GM12878 (cell line): ENCODE data around the gene TNRC18. TPM values are rescaled to one million over a fixed set of nuclear protein-coding genes. Genes with fewer than 3 reads are reported as not detected.

Experiments used
- ATAC-seq: fragments of 200-7000 bp; cut with Tn5 transposase; 3 replicates; pipeline ENCODE4 v1.9.1; 2020; ENCODE audit warnings: mild to moderate bottlenecking, moderate library complexity
- BruUV-seq: library from RNA; stranded (reverse); fragments of 400-500 nt; replicated peaks from 2 replicates; lab custom pipeline; 2021; lab: Mats Ljungman, UMichigan
- CTCF ChIA-PET: fragments of 300-600 bp; sonication (Branson Sonifier 250); formaldehyde crosslinking; extraction: SDS; loops from one replicate; lab custom pipeline; 2021; ENCODE audit warnings: inconsistent platforms; lab: Yijun Ruan, JAX
- POLR2A ChIA-PET: fragments of 350-600 bp; formaldehyde crosslinking; extraction: SDS; loops from one replicate; lab custom pipeline; 2021; ENCODE audit warnings: inconsistent platforms; lab: Charles Lee
- RAD21 ChIA-PET: fragments of 300-600 bp; sonication (Branson Sonifier 250); formaldehyde crosslinking; loops from one replicate; lab custom pipeline; 2023; ENCODE audit warnings: antibody characterized with exemption; ENCODE audit not compliant: unreplicated experiment; lab: Charles Lee
- SMC1A ChIA-PET: fragments of 300-600 bp; sonication (Branson Sonifier 250); formaldehyde crosslinking; loops from one replicate; lab custom pipeline; 2023; ENCODE audit not compliant: unreplicated experiment, uncharacterized antibody; lab: Charles Lee
- DNase-seq: peaks from one replicate; pipeline ENCODE4 v3.0.0-alpha.2; 2011; ENCODE audit warnings: low read depth, low spot score
- FAIRE-seq: peaks from 3 replicates; lab custom pipeline; 2011; peaks lifted over from hg19 to GRCh38; lab: Jason Lieb, UNC
- H2AFZ ChIP-seq: 2 replicates; pipeline ENCODE4 v1.6.0; 2011; ENCODE audit warnings: low read depth, low read length, control low read depth; ENCODE audit not compliant: control insufficient read depth
- H3K27ac ChIP-seq: 2 replicates; pipeline ENCODE4 v1.5.1; 2011; ENCODE audit warnings: control low read depth; ENCODE audit not compliant: control insufficient read depth, insufficient read depth
- H3K27me3 ChIP-seq, 2 experiments: replicated peaks in 1 of 2; 2 replicates each; pipeline versions ENCODE4 v1.6.0 to v1.6.1; 2011; ENCODE audit warnings: low read length in 1 of 2; ENCODE audit not compliant: control insufficient read depth in 2 of 2, insufficient read depth in 2 of 2
- H3K36me3 ChIP-seq, 2 experiments: 2 replicates each; pipeline ENCODE4 v1.5.1; 2011; ENCODE audit warnings: low read length in 1 of 2; ENCODE audit not compliant: control insufficient read depth in 2 of 2, insufficient read depth in 2 of 2
- H3K4me1 ChIP-seq: 2 replicates; pipeline ENCODE4 v1.6.1; 2011; ENCODE audit warnings: mild to moderate bottlenecking, low read length, moderate library complexity, mixed read lengths; ENCODE audit not compliant: control insufficient read depth, insufficient read depth
- H3K4me2 ChIP-seq: 2 replicates; pipeline ENCODE4 v1.6.0; 2011; ENCODE audit warnings: control low read depth; ENCODE audit not compliant: control insufficient read depth, insufficient read depth
- H3K4me3 ChIP-seq: fragments of 200-600 bp; sonication (generic); 2 replicates; pipeline ENCODE4 v1.5.1; 2016
- H3K79me2 ChIP-seq: 2 replicates; pipeline ENCODE4 v1.6.0; 2011; ENCODE audit warnings: low read length; ENCODE audit not compliant: control insufficient read depth, insufficient read depth
- H3K9ac ChIP-seq: 2 replicates; pipeline ENCODE4 v1.8.0; 2011; ENCODE audit warnings: low read length, control low read depth, mixed read lengths; ENCODE audit not compliant: control insufficient read depth, insufficient read depth
- H3K9me3 ChIP-seq: replicated peaks from 3 replicates; pipeline ENCODE4 v1.5.1; 2011; ENCODE audit warnings: mild to moderate bottlenecking, low read length; ENCODE audit not compliant: control insufficient read depth, insufficient read depth
- H4K20me1 ChIP-seq: 2 replicates; pipeline ENCODE4 v1.6.0; 2011; ENCODE audit not compliant: control insufficient read depth, insufficient read depth
- BCL3 ChIP-seq: IDR thresholded peaks from 2 replicates; pipeline ENCODE4 v1.6.1; 2011; ENCODE audit warnings: borderline replicate concordance, low read depth, mild to moderate bottlenecking, moderate library complexity, low read length; ENCODE audit not compliant: insufficient read depth, poor library complexity, severe bottlenecking
- CHD4 ChIP-seq: fragments of 200-600 bp; sonication (generic); IDR thresholded peaks from 2 replicates; pipeline ENCODE4 v1.6.1; 2016; ENCODE audit warnings: mild to moderate bottlenecking
- GABPA ChIP-seq: IDR thresholded peaks from 2 replicates; pipeline ENCODE4 v1.6.1; 2014; ENCODE audit warnings: antibody characterized with exemption, low read depth, mild to moderate bottlenecking, inconsistent platforms
- POLR2AphosphoS2 ChIP-seq: IDR thresholded peaks from 2 replicates; pipeline ENCODE4 v1.6.1; 2011; ENCODE audit warnings: low read depth, mild to moderate bottlenecking, low read length, improper control_type of control experiment, moderate library complexity
- TCF12 ChIP-seq: IDR thresholded peaks from 2 replicates; pipeline ENCODE4 v1.6.1; 2011; ENCODE audit warnings: low read depth, mild to moderate bottlenecking, low read length
- YBX1 ChIP-seq: fragments of 450-650 bp; IDR thresholded peaks from 2 replicates; pipeline ENCODE4 v1.6.1; 2016; ENCODE audit warnings: antibody characterized with exemption
- ZNF592 ChIP-seq: fragments of 450-650 bp; IDR thresholded peaks from 2 replicates; pipeline ENCODE4 v1.6.1; 2017; ENCODE audit warnings: mild to moderate bottlenecking, moderate library complexity
- ZSCAN29 ChIP-seq: fragments of 450-650 bp; IDR thresholded peaks from 2 replicates; pipeline ENCODE4 v1.6.1; 2017; ENCODE audit warnings: mild to moderate bottlenecking, moderate library complexity
- WGBS: methylation state at CpG from one replicate; pipeline ENCODE4 v1.1.6; 2016; ENCODE audit warnings: low lambda C conversion rate; ENCODE audit not compliant: insufficient replicate concordance, insufficient coverage; ENCODE audit errors: missing lambda C conversion rate; 5-methylcytosine and 5-hydroxymethylcytosine counted together
- in situ Hi-C: fragments of 300-500 bp; cut with MboI; formaldehyde crosslinking; loops from 9 replicates; pipeline ENCODE4 v1.14.3; 2018; ENCODE audit warnings: mixed read lengths
- intact Hi-C: fragments of 100-400 bp; cut with micrococcal nuclease; formaldehyde crosslinking; loops from one replicate; pipeline ENCODE4 v1.14.2; 2022; ENCODE audit not compliant: unreplicated experiment
- polyA plus RNA-seq, 11 experiments: library from polyadenylated mRNA; depleted of rRNA in 4 of 11; unstranded in 6 of 11; stranded (reverse) in 5 of 11; fragments of >200 nt; fragmentation: Nextera tagmentation in 4 of 11; fragmentation: Illumina TruSeq in 1 of 11; extraction: Ambion mirVana in 4 of 11; extraction: Trizol in 1 of 11; gene quantifications; 1 replicate in 1 of 11; 2 replicates in 10 of 11; pipeline versions ENCODE4 v1.2.1 to v1.2.3, GENCODE V29; 2011 to 2016; ENCODE audit warnings: inconsistent platforms in 2 of 11, missing spikeins in 2 of 11, low read depth in 1 of 11
- total RNA-seq, 4 experiments: library from RNA; depleted of rRNA in 3 of 4; stranded (reverse); fragments of >200 nt in 3 of 4; fragmentation: Illumina TruSeq in 1 of 4; extraction: Trizol in 1 of 4; gene quantifications; 2 replicates each; pipeline versions ENCODE4 v1.2.1 to v1.2.3, GENCODE V29; 2013 to 2021
- TF ChIP-seq, protein P1 (sequence below): fragments of 450-650 bp; IDR thresholded peaks from 2 replicates; pipeline ENCODE4 v1.6.1; 2014; ENCODE audit warnings: mild to moderate bottlenecking
- TF ChIP-seq, protein P2 (sequence below): IDR thresholded peaks from 2 replicates; pipeline ENCODE4 v1.6.1; 2012; ENCODE audit warnings: low read depth, low read length, improper control_type of control experiment
- TF ChIP-seq, protein P3 (sequence below): IDR thresholded peaks from 2 replicates; pipeline ENCODE4 v1.6.1; 2011; ENCODE audit warnings: low read depth, mild to moderate bottlenecking, low read length, moderate library complexity, borderline replicate concordance; ENCODE audit errors: extremely low read depth
- TF ChIP-seq, protein P4 (sequence below): fragments of 450-650 bp; IDR thresholded peaks from 2 replicates; pipeline ENCODE4 v1.6.1; 2017; ENCODE audit warnings: low read depth, mild to moderate bottlenecking, moderate library complexity

TNRC18 gene
- total and polyA plus RNA-seq, 10 of the 15 experiments (the other 5 are each of a cell fraction or from before 2014, with no cell fraction given), result 0.02 to 31.7 (median 5.4) TPM

- ChIA-PET RAD21 (no interaction called here), CTCF (interaction anchor here (2.8 to 3.0 kb wide), 2 partner anchors 55 to 56 kb away, joined by 11 to 80 read pairs; no protein-coding TSS in a partner anchor), SMC1A (no interaction called here), POLR2A (no interaction called here)
- H3K4me3 ChIP-seq, result no peak overlapping the region
- no peak for ATAC-seq
- intact Hi-C loops (no loop called here), in situ Hi-C loops (no loop called here)
- no peak for FAIRE-seq
- H3K27me3 ChIP-seq, result no peaks in the 10 kb centered on the region
- DNase-seq, result no peak
- no peaks in the 10 kb centered on the region for H3K9me3 ChIP-seq
- BruUV-seq, result no TSS peak
- H3K79me2 ChIP-seq, result peaks cover 16% of the 10 kb centered on the region
- no peak overlapping the region for H2AFZ ChIP-seq
- no peak overlapping the region for H3K9ac ChIP-seq
- peaks cover 5% of the 10 kb centered on the region; the same call in 1 of the 2 replicates for H3K4me1 ChIP-seq
- H4K20me1 ChIP-seq, result no peaks in the 10 kb centered on the region
- peaks cover 4 to 6% of the 10 kb centered on the region in 2 experiments; a peak in 3 of 4 replicates for H3K36me3 ChIP-seq
- WGBS, result 94% methylated on average over 33 of the region's 33 CpGs
- no peak overlapping the region for H3K27ac ChIP-seq
- no peak overlapping the region for H3K4me2 ChIP-seq
- TF ChIP-seq CHD4, result no peak
- TF ChIP-seq, protein P1, sequence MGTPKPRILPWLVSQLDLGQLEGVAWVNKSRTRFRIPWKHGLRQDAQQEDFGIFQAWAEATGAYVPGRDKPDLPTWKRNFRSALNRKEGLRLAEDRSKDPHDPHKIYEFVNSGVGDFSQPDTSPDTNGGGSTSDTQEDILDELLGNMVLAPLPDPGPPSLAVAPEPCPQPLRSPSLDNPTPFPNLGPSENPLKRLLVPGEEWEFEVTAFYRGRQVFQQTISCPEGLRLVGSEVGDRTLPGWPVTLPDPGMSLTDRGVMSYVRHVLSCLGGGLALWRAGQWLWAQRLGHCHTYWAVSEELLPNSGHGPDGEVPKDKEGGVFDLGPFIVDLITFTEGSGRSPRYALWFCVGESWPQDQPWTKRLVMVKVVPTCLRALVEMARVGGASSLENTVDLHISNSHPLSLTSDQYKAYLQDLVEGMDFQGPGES, result no peak
- TF ChIP-seq BCL3, result no peak
- TF ChIP-seq, protein P2, sequence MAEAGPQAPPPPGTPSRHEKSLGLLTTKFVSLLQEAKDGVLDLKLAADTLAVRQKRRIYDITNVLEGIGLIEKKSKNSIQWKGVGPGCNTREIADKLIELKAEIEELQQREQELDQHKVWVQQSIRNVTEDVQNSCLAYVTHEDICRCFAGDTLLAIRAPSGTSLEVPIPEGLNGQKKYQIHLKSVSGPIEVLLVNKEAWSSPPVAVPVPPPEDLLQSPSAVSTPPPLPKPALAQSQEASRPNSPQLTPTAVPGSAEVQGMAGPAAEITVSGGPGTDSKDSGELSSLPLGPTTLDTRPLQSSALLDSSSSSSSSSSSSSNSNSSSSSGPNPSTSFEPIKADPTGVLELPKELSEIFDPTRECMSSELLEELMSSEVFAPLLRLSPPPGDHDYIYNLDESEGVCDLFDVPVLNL, result no peak
- TF ChIP-seq GABPA, result no peak
- TF ChIP-seq ZSCAN29, result no peak
- TF ChIP-seq, protein P3, sequence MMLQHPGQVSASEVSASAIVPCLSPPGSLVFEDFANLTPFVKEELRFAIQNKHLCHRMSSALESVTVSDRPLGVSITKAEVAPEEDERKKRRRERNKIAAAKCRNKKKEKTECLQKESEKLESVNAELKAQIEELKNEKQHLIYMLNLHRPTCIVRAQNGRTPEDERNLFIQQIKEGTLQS, result no peak
- no peak for TF ChIP-seq TCF12
- no peak for TF ChIP-seq POLR2AphosphoS2
- TF ChIP-seq, protein P4, sequence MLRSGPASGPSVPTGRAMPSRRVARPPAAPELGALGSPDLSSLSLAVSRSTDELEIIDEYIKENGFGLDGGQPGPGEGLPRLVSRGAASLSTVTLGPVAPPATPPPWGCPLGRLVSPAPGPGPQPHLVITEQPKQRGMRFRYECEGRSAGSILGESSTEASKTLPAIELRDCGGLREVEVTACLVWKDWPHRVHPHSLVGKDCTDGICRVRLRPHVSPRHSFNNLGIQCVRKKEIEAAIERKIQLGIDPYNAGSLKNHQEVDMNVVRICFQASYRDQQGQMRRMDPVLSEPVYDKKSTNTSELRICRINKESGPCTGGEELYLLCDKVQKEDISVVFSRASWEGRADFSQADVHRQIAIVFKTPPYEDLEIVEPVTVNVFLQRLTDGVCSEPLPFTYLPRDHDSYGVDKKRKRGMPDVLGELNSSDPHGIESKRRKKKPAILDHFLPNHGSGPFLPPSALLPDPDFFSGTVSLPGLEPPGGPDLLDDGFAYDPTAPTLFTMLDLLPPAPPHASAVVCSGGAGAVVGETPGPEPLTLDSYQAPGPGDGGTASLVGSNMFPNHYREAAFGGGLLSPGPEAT, result no peak
- no peak for TF ChIP-seq YBX1
- no peak for TF ChIP-seq ZNF592
Observed at GRCh38 chr7:5394264-5395105, 29.1 kb downstream of the TNRC18 start.
